OCI-LY7 (cell line): ENCODE data around the gene TSPAN17. TPM values are rescaled to one million over a fixed set of nuclear protein-coding genes. Genes with fewer than 3 reads are reported as not detected.

Source experiments
- BruUV-seq: library from RNA; stranded (reverse); fragments of 400-500 nt; replicated peaks from 2 replicates; lab custom pipeline; 2021; lab: Mats Ljungman, UMichigan
- CTCF ChIA-PET: fragments of 300-600 bp; sonication (Branson Sonifier 250); formaldehyde crosslinking; loops from one replicate; lab custom pipeline; 2022; ENCODE audit warnings: antibody characterized with exemption; ENCODE audit not compliant: unreplicated experiment; lab: Charles Lee
- POLR2A ChIA-PET: fragments of 300-600 bp; sonication (Branson Sonifier 250); formaldehyde crosslinking; loops from one replicate; lab custom pipeline; 2022; ENCODE audit warnings: antibody characterized with exemption; lab: Charles Lee
- DNase-seq: peaks from one replicate; pipeline ENCODE4 v3.0.0-alpha.2; 2015; ENCODE audit warnings: low spot score
- H2AFZ ChIP-seq: fragments of 200-600 bp; sonication (generic), shearing (Covaris generic); 2 replicates; pipeline ENCODE4 v1.6.1; 2014; ENCODE audit warnings: mild to moderate bottlenecking, antibody characterized with exemption, low read length, moderate library complexity
- H3K27ac ChIP-seq: fragments of 200-600 bp; sonication (generic); 2 replicates; pipeline ENCODE4 v1.5.1; 2014; ENCODE audit warnings: mixed run types, low read depth, mild to moderate bottlenecking, moderate library complexity, low read length, inconsistent platforms; ENCODE audit not compliant: poor library complexity, severe bottlenecking
- H3K36me3 ChIP-seq: fragments of 200-600 bp; sonication (generic); 2 replicates; pipeline ENCODE4 v1.6.1; 2014; ENCODE audit warnings: mild to moderate bottlenecking, antibody characterized with exemption, low read length, moderate library complexity, mixed read lengths; ENCODE audit not compliant: insufficient read depth
- H3K4me1 ChIP-seq: fragments of 200-600 bp; sonication (generic); 2 replicates; pipeline ENCODE4 v1.5.1; 2014; ENCODE audit warnings: mild to moderate bottlenecking, low read length; ENCODE audit not compliant: insufficient read depth, poor library complexity, severe bottlenecking
- H3K4me2 ChIP-seq: fragments of 200-600 bp; sonication (generic); 2 replicates; pipeline ENCODE4 v1.6.1; 2014; ENCODE audit warnings: mild to moderate bottlenecking, low read length
- H3K4me3 ChIP-seq: fragments of 200-600 bp; sonication (generic); 2 replicates; pipeline ENCODE4 v1.5.1; 2014; ENCODE audit warnings: mild to moderate bottlenecking, low read depth, low read length; ENCODE audit not compliant: poor library complexity, severe bottlenecking
- H3K79me2 ChIP-seq: fragments of 200-600 bp; sonication (generic); 2 replicates; pipeline ENCODE4 v1.6.1; 2016; ENCODE audit warnings: low read depth, mild to moderate bottlenecking, low read length, moderate library complexity, mixed read lengths; ENCODE audit not compliant: insufficient read depth
- H3K9me2 ChIP-seq: fragments of 200-600 bp; sonication (generic); 2 replicates; pipeline ENCODE4 v1.6.1; 2016; ENCODE audit warnings: mild to moderate bottlenecking, low read length, mixed read lengths; ENCODE audit not compliant: insufficient read depth
- H3K9me3 ChIP-seq: fragments of 200-600 bp; sonication (generic); 2 replicates; pipeline ENCODE4 v1.6.1; 2014; ENCODE audit warnings: mild to moderate bottlenecking, mixed run types, low read length, mixed read lengths
- H4K20me1 ChIP-seq: fragments of 200-600 bp; sonication (generic); 2 replicates; pipeline ENCODE4 v1.6.1; 2014; ENCODE audit warnings: mild to moderate bottlenecking, antibody characterized with exemption, low read length, moderate library complexity, mixed read lengths; ENCODE audit not compliant: insufficient read depth
- CTCF ChIP-seq: fragments of 200-600 bp; sonication (generic); conservative IDR thresholded peaks from 2 replicates; pipeline ENCODE4 v1.5.1; 2014; ENCODE audit warnings: mild to moderate bottlenecking, antibody characterized with exemption, low read length, moderate library complexity, mixed read lengths
- EZH2phosphoT487 ChIP-seq: fragments of 200-600 bp; sonication (generic); IDR thresholded peaks from 2 replicates; pipeline ENCODE4 v1.6.1; 2018; ENCODE audit warnings: low read depth, borderline replicate concordance, mild to moderate bottlenecking, mixed run types, antibody characterized with exemption, low read length, moderate library complexity, mixed read lengths
- intact Hi-C: fragments of 100-400 bp; cut with micrococcal nuclease; formaldehyde crosslinking; loops from one replicate; pipeline ENCODE4 v1.10.0; 2022; ENCODE audit not compliant: unreplicated experiment
- total RNA-seq, 2 experiments: library from RNA; depleted of rRNA in 1 of 2; stranded (reverse); fragments of >200 nt in 1 of 2; shearing (Covaris generic) in 1 of 2; gene quantifications; 2 replicates each; pipeline ENCODE4 v1.2.3, GENCODE V29; 2014 to 2022

The TSPAN17 gene
- total RNA-seq, 2 experiments from 2014 or later, result 9.3 to 23.3 TPM

GRCh38 chr5:176646707-176647029 lies 616 bp upstream of the TSPAN17 start:
- Histone ChIP-seq H4K20me1 (no peaks in the 10 kb centered on the region), H3K9me2 (no peaks in the 10 kb centered on the region), H3K4me3 (peak overlapping the region; percentile 86), H3K4me1 (peaks cover 24% of the 10 kb centered on the region), H3K4me2 (peak overlapping the region; percentile 63), H3K36me3 (no peaks in the 10 kb centered on the region), H3K27ac (peak overlapping the region; percentile 42), H3K79me2 (no peaks in the 10 kb centered on the region), H2AFZ (peak overlapping the region; percentile 49; the same call in 1 of the 2 replicates), H3K9me3 (no peaks in the 10 kb centered on the region)
- ChIA-PET POLR2A (interaction anchor here (0.7 to 2.3 kb wide), 5 partner anchors 13 to 574 kb away, joined by 3 to 15 read pairs (median 4); partner anchors contain the start of genes EIF4E1B and SNCB), CTCF (interaction anchor here (0.9 kb wide), 1 partner anchor 42 kb away, joined by 3 read pairs; no protein-coding TSS in a partner anchor)
- BruUV-seq, result TSS peak; percentile 93
- intact Hi-C loops, result loop anchor here (1.0 to 5.0 kb wide), 4 partner anchors 16 to 656 kb away; partner anchors contain the start of genes CLTB, EIF4E1B, PRELID1 and RAB24
- TF ChIP-seq EZH2phosphoT487 (no peak), CTCF (no peak)
- DNase-seq, result no peak

- H3K36me3 ChIP-seq, result no peaks in the 10 kb centered on the region
- no peaks in the 10 kb centered on the region for H3K9me3 ChIP-seq
- DNase-seq, result no peak
- H3K79me2 ChIP-seq, result no peaks in the 10 kb centered on the region
- no peak for TF ChIP-seq CTCF
- TF ChIP-seq EZH2phosphoT487, result no peak
- H4K20me1 ChIP-seq, result no peaks in the 10 kb centered on the region
- POLR2A ChIA-PET, result interaction anchor here (0.6 to 2.3 kb wide), 3 partner anchors 14 to 359 kb away, joined by 3 to 15 read pairs (median 4); partner anchors contain the start of gene UIMC1
- intact Hi-C loops, result loop anchor here (1.0 to 5.0 kb wide), 4 partner anchors 18 to 654 kb away; partner anchors contain the start of genes CLTB, EIF4E1B, PRELID1 and RAB24
- peak overlapping the region; percentile 86 for H3K4me3 ChIP-seq
- CTCF ChIA-PET, result interaction anchor here (0.6 to 1.6 kb wide), 3 partner anchors 10 to 41 kb away, joined by 3 to 9 read pairs (median 9); no protein-coding TSS in a partner anchor
- peak overlapping the region; percentile 80 for H2AFZ ChIP-seq
- peaks cover 24% of the 10 kb centered on the region for H3K4me1 ChIP-seq
- H3K9me2 ChIP-seq, result no peaks in the 10 kb centered on the region
- H3K27ac ChIP-seq, result no peak overlapping the region
- no TSS peak for BruUV-seq
- peak overlapping the region; percentile 91 for H3K4me2 ChIP-seq
Measured at GRCh38 chr5:176647843-176648473, 674 bp downstream of the TSPAN17 start.
